HG03097 (cell line): ENCODE measurements around the gene PIGQ.

Experiments used
- ATAC-seq: cut with Tn5 transposase; IDR thresholded peaks from one replicate; pipeline ENCODE4 v1.9.1; 2021; ENCODE audit not compliant: unreplicated experiment, low FRiP score

Gene PIGQ

GRCh38 chr16:566475-567372, 3.0 kb upstream of the PIGQ start, which contains the start of gene NHLRC4:
NHLRC4 (plus strand) TSS chr16:567005; CDS start chr16:568048, 1,043 bp downstream.
- ATAC-seq, result no peak

- ATAC-seq, result no peak
Observed at GRCh38 chr16:567373-568256, 2.2 kb upstream of the PIGQ start.

- no peak for ATAC-seq
Observed at GRCh38 chr16:568401-569258, 1.1 kb upstream of the PIGQ start.

GRCh38 chr16:572865-573650, 3.3 kb downstream of the PIGQ start:
- no peak for ATAC-seq

- no peak for ATAC-seq
Observed at GRCh38 chr16:574021-574760, 4.4 kb downstream of the PIGQ start.

- no peak for ATAC-seq
Observed at GRCh38 chr16:575354-576196, 5.8 kb downstream of the PIGQ start.

- no peak for ATAC-seq
Observed at GRCh38 chr16:576197-576822, 6.5 kb downstream of the PIGQ start.

GRCh38 chr16:576823-577201, 7.0 kb downstream of the PIGQ start:
- no peak for ATAC-seq

- ATAC-seq, result no peak
Observed at GRCh38 chr16:577796-578195, 8.0 kb downstream of the PIGQ start.

GRCh38 chr16:578232-578869, 8.6 kb downstream of the PIGQ start:
- ATAC-seq, result no peak

GRCh38 chr16:578870-579405, 9.2 kb downstream of the PIGQ start:
- ATAC-seq, result no peak

GRCh38 chr16:580141-580945, 10.6 kb downstream of the PIGQ start:
- ATAC-seq, result no peak

GRCh38 chr16:580946-581498, 11.3 kb downstream of the PIGQ start:
- ATAC-seq, result no peak

GRCh38 chr16:582218-582613, 12.4 kb downstream of the PIGQ start:
- no peak for ATAC-seq

GRCh38 chr16:582614-583331, 13.0 kb downstream of the PIGQ start:
- ATAC-seq, result no peak
